Hippocampal formation (tissue), 2 donors: ENCODE data around the gene TBC1D23.
"Not testable (repeated sequence)": the region's sequence is repeated elsewhere in the genome, so short reads cannot be mapped to it uniquely, and the experiment has no call there.

Experiments
- DNase-seq, 2 donors: peaks; one replicate each; lab custom pipeline; 2025; lab: John Stamatoyannopoulos, UW

TBC1D23 gene

GRCh38 chr3:100306695-100307094, 45.9 kb downstream of the TBC1D23 start:
- no peak for DNase-seq

GRCh38 chr3:100310355-100310965, 49.7 kb downstream of the TBC1D23 start:
- DNase-seq: no peak

- no peak for DNase-seq
Observed at GRCh38 chr3:100311011-100311410, 50.2 kb downstream of the TBC1D23 start.

DNA sequence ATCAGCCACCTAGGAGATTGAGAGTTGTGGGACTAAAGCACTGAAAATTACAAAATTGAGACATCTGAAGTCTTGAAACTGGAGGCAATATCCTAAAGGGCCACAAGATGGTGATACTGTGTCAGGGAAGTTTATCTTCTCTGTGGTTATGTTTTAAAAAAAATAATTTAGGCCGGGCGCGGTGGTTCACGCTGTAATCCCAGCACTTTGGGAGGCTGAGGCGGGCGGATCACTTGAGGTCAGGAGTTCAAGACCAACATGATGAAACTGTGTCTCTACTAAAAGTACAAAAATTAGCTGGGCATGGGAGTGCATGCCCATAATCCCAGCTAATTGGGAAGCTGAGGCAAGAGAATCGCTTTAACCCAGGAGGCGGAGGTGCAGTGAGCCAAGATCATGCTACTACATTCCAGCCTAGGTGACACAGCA, 55.9 kb downstream of the TBC1D23 start:
- DNase-seq: peak; percentile 3 to 35

GRCh38 chr3:100317912-100318311, 57.1 kb downstream of the TBC1D23 start:
- no peak for DNase-seq

DNA sequence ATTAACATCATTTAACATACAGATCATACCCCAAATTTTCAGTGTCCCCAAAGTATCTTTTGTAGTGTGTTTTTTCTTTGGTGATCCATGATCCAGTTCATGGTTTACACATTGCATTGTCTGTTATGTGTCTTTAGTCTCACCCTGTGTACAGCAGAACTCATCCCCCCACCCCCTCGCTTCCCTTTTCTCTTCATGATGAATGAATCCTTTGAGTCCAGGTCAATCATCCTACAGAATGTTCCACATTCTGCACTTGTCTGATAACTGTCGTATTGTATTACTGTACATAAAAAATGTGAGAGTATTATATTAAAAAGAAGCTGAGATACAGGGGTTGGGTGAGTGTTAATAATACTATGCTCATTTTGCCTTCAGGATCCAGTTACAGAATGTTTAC, 59.2 kb downstream of the TBC1D23 start:
- no peak for DNase-seq

DNA sequence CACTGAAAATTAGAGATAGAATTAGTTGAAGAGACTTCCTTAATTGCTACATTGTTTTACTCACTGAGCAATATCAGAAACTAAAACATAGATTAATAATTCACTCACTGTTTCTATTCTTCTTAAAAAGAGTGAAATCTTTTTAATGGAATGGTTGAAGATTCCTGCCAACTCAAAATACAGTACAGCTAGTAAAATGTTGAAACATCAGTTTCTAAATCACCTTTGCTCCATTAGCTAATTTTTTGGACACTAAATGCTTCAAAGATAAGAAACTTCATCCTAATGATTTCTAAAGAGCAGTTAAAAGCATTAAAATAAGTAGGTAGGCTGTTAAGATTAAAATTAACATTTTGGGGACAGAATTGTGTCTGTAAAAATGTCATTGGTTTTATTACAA, 63.3 kb downstream of the TBC1D23 start:
- no peak for DNase-seq

- DNase-seq: no peak
Observed at GRCh38 chr3:100325827-100326226, 65.0 kb downstream of the TBC1D23 start.

GRCh38 chr3:100327377-100327776, 66.6 kb downstream of the TBC1D23 start:
- DNase-seq: not testable (repeated sequence)

DNA sequence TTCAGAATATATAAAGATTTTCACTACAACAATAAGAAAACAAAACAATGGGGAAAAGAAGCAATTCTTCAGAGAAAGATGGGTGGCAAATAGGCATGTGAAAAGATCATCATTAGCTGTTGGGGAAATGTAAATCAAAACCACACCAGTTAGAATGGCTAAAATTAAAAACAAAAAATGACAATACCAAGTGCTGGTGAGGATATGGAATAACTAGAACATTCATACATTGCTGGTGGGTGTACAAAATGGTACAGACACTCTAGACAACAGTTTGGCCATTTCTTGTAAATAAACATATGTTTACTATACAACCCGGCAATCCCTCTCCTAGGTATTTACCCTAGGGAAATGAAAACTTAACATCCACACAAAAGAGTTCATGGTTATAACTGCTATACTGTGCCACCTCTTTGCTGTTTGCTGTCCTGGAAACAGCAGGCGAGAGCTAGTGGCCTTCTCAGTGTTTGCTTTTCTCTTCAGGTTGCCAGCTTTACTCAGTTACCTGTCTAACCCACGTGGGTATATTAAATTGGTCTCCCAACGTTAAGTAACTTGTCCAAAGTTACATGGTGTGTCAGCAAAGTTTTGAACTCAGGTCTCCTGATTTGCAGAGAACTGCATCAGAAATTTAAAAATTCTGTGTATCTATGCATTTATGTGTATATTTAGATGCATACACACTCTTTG, 69.2 kb downstream of the TBC1D23 start:
- no peak for DNase-seq

GRCh38 chr3:100330651-100331050, 69.9 kb downstream of the TBC1D23 start:
- no peak for DNase-seq

- no peak for DNase-seq
Observed at GRCh38 chr3:100331660-100332059, 70.9 kb downstream of the TBC1D23 start.

DNA sequence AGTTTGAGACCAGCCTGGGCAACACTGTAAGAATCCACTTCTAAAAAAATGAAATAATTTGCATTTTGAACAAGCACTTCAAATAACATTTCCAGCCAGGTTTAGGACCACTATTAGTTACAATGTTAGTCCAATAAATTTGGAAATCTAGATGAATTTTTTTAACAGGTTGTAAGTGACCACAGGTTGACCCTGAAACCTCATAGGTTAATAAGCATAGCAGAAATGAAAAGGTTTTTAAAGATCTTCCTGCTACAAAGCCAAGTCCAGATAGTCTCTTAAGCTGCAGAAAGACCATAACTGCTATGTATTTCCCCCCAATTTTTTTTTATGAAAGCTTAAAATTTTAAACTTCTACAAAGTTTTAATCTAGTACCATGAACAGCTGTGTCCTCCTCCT, 72.3 kb downstream of the TBC1D23 start:
- DNase-seq: no peak

- DNase-seq: no peak
Observed at GRCh38 chr3:100333970-100334487, 73.2 kb downstream of the TBC1D23 start.

GRCh38 chr3:100334488-100335351, 73.9 kb downstream of the TBC1D23 start, which contains the start of gene NIT2:
Gene NIT2 (plus strand): TSS chr3:100334757. CDS start chr3:100334792, 35 bp downstream.
- DNase-seq: peak; percentile 40 to 58

GRCh38 chr3:100335434-100335833, 74.6 kb downstream of the TBC1D23 start:
- no peak for DNase-seq

GRCh38 chr3:100336229-100336628, 75.4 kb downstream of the TBC1D23 start:
- DNase-seq: not testable (repeated sequence)

- DNase-seq: no peak
Observed at GRCh38 chr3:100338911-100339310, 78.1 kb downstream of the TBC1D23 start.

DNA sequence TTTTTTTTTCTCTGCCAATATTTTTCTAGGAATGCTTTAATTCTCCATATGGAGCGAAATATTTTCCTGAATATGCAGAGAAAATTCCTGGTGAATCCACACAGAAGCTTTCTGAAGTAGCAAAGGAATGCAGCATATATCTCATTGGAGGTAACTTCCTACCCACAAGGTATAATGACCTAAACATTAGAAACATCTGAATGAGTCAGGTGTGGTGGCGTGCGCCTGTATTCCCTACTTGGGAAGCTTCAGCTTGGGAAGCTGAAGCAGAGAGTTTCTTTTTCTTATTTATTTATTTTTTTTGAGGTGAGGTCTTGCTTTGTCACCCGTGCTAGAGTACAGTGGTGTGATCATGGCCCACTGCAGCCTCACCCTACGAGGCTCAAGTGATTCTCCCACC, 79.0 kb downstream of the TBC1D23 start:
- DNase-seq: no peak

GRCh38 chr3:100340527-100340926, 79.7 kb downstream of the TBC1D23 start:
- no peak for DNase-seq

DNA sequence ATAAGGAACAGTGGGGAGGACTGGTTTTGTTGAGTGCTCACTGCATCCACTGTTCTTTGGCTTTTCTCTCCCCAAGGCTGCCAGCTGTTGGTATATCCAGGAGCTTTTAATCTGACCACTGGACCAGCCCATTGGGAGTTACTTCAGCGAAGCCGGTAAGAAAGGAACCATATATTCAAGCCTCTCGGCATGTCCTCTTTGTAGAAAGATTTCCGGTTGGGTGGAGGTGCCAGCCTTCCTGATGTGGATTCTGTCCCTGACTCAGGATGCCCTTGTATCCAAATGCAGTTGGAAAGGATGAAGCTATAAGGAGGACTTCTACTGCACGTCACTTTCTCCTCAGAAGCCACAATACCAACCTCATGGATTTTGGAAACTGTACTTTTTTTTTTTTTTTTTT, 87.9 kb downstream of the TBC1D23 start:
- no peak for DNase-seq

DNA sequence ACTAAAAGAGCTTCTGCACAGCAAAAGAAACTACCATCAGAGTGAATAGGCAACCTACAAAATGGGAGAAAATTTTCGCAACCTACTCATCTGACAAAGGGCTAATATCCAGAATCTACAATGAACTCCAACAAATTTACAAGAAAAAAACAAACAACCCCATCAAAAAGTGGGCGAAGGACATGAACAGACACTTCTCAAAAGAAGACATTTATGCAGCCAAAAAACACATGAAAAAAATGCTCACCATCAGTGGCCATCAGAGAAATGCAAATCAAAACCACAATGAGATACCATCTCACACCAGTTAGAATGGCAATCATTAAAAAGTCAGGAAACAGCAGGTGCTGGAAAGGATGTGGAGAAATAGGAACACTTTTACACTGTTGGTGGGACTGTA, 91.0 kb downstream of the TBC1D23 start:
- not testable (repeated sequence) for DNase-seq
